B cell (primary cell): ENCODE data around the gene ZNF669.

ENCODE experiments used
- EZH2 ChIP-seq: IDR thresholded peaks from 2 replicates; pipeline ENCODE4 v1.6.1; 2012; ENCODE audit warnings: borderline replicate concordance, low read depth, mild to moderate bottlenecking, moderate library complexity, low read length; ENCODE audit not compliant: insufficient read depth, poor library complexity, severe bottlenecking
- TF ChIP-seq, protein P1 (sequence below): fragments of 200-600 bp; IDR thresholded peaks from one replicate; pipeline ENCODE4 v1.8.0; 2022; ENCODE audit warnings: antibody characterized with exemption, mild to moderate bottlenecking

DNA sequence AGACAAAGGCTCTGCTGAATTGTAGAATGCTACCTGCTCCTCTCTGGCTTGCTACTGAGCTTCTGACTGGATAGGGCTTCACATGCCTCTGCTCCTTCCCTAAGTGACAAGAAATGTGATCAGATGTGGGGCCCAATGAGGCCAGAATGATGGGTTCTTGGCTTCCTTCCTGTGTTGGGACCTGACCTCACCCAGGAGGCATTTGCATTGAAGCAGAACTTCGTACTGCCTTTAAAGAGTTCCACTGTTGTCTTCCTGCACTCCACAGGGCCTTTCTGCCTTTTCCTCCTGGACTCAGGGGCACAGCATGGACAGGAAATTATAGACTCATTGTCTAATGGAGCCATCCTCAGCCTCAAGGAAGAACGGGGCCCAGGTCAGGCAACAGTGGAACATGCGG lies 39.9 kb downstream of the ZNF669 start:
- TF ChIP-seq, protein P1, sequence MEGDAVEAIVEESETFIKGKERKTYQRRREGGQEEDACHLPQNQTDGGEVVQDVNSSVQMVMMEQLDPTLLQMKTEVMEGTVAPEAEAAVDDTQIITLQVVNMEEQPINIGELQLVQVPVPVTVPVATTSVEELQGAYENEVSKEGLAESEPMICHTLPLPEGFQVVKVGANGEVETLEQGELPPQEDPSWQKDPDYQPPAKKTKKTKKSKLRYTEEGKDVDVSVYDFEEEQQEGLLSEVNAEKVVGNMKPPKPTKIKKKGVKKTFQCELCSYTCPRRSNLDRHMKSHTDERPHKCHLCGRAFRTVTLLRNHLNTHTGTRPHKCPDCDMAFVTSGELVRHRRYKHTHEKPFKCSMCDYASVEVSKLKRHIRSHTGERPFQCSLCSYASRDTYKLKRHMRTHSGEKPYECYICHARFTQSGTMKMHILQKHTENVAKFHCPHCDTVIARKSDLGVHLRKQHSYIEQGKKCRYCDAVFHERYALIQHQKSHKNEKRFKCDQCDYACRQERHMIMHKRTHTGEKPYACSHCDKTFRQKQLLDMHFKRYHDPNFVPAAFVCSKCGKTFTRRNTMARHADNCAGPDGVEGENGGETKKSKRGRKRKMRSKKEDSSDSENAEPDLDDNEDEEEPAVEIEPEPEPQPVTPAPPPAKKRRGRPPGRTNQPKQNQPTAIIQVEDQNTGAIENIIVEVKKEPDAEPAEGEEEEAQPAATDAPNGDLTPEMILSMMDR = no peak
- TF ChIP-seq EZH2 = no peak
